Measurements from ENCODE around the gene DDX20.

DDX20 gene

DNA sequence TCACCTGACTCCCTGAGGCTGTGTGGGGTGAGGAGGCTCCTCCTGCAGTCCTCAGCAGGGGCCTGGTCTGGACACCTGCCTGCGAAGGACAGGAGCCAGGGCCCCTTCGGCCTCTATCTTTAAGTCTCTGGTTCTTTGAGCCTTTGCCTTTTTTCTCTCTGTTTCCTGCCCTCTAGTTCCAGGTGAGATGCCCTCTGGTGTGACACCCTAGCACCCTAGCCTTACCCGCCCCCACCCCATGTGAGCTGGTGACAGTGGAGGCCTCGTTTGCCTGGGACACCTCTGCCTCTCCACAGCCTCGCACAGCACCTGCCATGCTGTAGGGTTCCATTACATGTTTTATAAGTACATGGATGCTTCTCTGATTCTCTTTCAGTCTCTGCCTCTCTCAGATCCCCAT, 47.3 kb downstream of the DDX20 start:
- Histone ChIP-seq H3K4me3 (ENCODE audit: low read length) (no peak overlapping the region), H3K9ac (ENCODE audit: low read length) (no peak overlapping the region), H3K9me3 (ENCODE audit: control insufficient read depth, low read length) (no peaks in the 10 kb centered on the region), H3K36me3 (ENCODE audit: control insufficient read depth, insufficient read depth, low read length) (no peaks in the 10 kb centered on the region), H3K27me3 (ENCODE audit: control insufficient read depth, insufficient read depth, low read length) (no peaks in the 10 kb centered on the region), H3K4me1 (ENCODE audit: control insufficient read depth, insufficient read depth, low read length) (no peaks in the 10 kb centered on the region)

DNA sequence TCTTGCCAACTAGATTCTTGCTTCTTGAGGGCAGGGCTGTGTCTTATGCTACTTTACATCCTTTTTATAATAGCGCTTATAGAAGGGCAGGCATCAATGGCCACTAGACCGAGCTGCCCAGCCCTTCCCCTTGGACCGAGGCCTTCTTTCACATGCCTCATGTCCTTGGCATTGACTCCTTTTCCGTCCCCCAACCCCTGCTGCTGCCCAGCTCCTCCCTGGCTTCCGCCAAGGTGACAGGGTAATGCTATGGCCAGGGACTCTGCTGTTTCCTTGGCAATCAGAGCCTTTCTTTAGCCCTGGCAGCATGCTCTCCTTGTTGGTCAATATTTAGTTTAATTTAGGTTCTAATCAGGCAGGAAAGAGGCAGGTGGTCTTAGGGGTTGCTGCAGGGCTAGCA, 48.2 kb downstream of the DDX20 start:
- Histone ChIP-seq H3K4me1 (ENCODE audit: control insufficient read depth, insufficient read depth, low read length) (no peaks in the 10 kb centered on the region), H3K36me3 (ENCODE audit: control insufficient read depth, insufficient read depth, low read length) (no peaks in the 10 kb centered on the region), H3K9ac (ENCODE audit: low read length) (no peak overlapping the region), H3K27me3 (ENCODE audit: control insufficient read depth, insufficient read depth, low read length) (no peaks in the 10 kb centered on the region), H3K9me3 (ENCODE audit: control insufficient read depth, low read length) (no peaks in the 10 kb centered on the region), H3K4me3 (ENCODE audit: low read length) (no peak overlapping the region)

DNA sequence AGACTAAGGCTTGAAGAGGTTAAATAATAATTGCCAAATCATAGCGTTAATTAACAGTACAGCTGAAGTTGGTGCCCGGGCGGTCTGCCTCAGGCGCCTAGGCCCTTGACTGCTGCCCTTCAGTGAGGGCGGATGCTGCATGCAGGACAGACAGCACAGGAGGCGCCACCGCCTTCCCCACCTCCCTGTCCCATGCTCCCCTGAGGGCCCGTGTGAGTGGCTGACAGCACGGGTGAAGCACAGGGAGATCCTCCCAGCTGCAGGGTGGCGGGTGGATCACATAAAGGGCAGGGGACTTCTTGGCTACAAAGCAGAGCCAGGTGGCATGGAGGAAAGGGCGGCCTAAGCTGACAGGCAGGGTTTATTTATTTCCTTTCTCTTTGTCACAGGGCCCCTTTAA, 49.1 kb downstream of the DDX20 start:
- H3K4me3 ChIP-seq (ENCODE audit: low read length), result no peak overlapping the region
- H3K4me1 ChIP-seq (ENCODE audit: control insufficient read depth, insufficient read depth, low read length), result no peaks in the 10 kb centered on the region
- H3K27me3 ChIP-seq (ENCODE audit: control insufficient read depth, insufficient read depth, low read length), result no peaks in the 10 kb centered on the region
- no peak overlapping the region for H3K9ac ChIP-seq (ENCODE audit: low read length)
- no peaks in the 10 kb centered on the region for H3K36me3 ChIP-seq (ENCODE audit: control insufficient read depth, insufficient read depth, low read length)
- H3K9me3 ChIP-seq (ENCODE audit: control insufficient read depth, low read length), result no peaks in the 10 kb centered on the region

DNA sequence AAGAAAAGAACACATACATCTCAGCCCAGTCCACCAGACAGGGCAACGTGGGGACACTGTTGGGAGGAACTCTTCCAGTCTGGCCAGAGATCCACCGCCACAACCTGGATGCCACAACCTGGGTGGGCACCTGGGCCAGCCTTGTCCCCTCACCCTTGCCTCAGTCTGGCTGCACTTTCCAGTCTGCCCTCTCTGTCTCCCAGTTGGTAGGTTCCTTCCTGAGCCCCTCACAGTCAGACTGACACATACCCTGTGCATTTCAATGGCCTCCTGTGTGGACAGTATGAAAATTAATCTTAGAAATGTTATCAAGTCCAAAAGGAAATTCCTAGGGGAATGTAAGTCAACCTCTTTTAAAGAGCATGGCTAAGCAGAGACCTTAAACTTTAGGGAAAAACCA, 49.5 kb downstream of the DDX20 start:
- H3K9me3 ChIP-seq (ENCODE audit: control insufficient read depth, low read length), result no peaks in the 10 kb centered on the region
- no peaks in the 10 kb centered on the region for H3K4me1 ChIP-seq (ENCODE audit: control insufficient read depth, insufficient read depth, low read length)
- no peaks in the 10 kb centered on the region for H3K36me3 ChIP-seq (ENCODE audit: control insufficient read depth, insufficient read depth, low read length)
- H3K4me3 ChIP-seq (ENCODE audit: low read length), result no peak overlapping the region
- H3K27me3 ChIP-seq (ENCODE audit: control insufficient read depth, insufficient read depth, low read length), result no peaks in the 10 kb centered on the region
- no peak overlapping the region for H3K9ac ChIP-seq (ENCODE audit: low read length)

DNA sequence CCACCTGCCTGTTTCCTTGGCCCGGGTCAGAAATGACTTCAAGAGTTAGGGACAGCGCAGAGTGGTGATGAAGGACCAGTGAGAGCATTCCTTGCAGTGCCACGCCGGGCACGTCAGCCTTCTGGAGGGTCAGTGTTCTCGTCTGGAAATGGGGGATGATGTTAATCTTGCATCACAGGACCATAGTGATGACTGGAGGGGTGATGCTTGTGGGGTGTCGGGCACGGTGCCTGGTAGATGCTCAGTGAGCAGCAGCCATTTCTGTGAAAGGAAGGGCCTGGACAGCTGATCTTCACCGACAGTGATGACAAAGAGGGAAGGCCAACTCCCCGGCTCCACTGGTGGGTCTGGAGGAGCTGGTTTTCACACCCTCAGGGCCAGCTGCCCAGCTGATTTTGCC, 56.2 kb downstream of the DDX20 start:
- no peaks in the 10 kb centered on the region for H3K36me3 ChIP-seq (ENCODE audit: control insufficient read depth, insufficient read depth, low read length)
- no peaks in the 10 kb centered on the region for H3K27me3 ChIP-seq (ENCODE audit: control insufficient read depth, insufficient read depth, low read length)

DNA sequence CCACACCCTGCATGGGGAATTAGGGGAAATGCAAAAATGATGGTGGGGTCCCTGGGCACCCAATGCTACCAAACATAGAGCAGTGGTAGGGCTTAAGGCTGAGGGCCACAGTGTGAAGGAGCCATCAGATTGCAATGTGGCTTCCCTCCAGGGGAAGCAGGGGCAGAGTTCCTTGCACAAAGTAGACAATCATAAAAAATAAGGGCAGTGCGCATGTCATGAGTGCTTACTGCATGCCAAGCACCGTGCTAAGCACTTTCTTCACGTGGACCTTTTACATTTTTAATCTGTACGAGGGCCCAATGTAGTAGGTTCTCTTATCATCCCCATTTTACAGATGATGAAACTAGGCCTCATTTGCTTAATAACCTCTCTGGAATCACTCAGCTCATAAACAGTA, 56.6 kb downstream of the DDX20 start:
- Histone ChIP-seq H3K4me3 (ENCODE audit: low read length) (no peak overlapping the region), H3K9ac (ENCODE audit: low read length) (no peak overlapping the region), H3K4me1 (ENCODE audit: control insufficient read depth, insufficient read depth, low read length) (no peaks in the 10 kb centered on the region), H3K27me3 (ENCODE audit: control insufficient read depth, insufficient read depth, low read length) (no peaks in the 10 kb centered on the region), H3K36me3 (ENCODE audit: control insufficient read depth, insufficient read depth, low read length) (no peaks in the 10 kb centered on the region), H3K9me3 (ENCODE audit: control insufficient read depth, low read length) (no peaks in the 10 kb centered on the region)

More for the DNA sequence above, 56.2 kb downstream of the DDX20 start:
- no peak overlapping the region for H3K4me3 ChIP-seq (ENCODE audit: low read length)
- H3K9ac ChIP-seq (ENCODE audit: low read length), result no peak overlapping the region
- no peaks in the 10 kb centered on the region for H3K4me1 ChIP-seq (ENCODE audit: control insufficient read depth, insufficient read depth, low read length)
- H3K9me3 ChIP-seq (ENCODE audit: control insufficient read depth, low read length), result no peaks in the 10 kb centered on the region

DNA sequence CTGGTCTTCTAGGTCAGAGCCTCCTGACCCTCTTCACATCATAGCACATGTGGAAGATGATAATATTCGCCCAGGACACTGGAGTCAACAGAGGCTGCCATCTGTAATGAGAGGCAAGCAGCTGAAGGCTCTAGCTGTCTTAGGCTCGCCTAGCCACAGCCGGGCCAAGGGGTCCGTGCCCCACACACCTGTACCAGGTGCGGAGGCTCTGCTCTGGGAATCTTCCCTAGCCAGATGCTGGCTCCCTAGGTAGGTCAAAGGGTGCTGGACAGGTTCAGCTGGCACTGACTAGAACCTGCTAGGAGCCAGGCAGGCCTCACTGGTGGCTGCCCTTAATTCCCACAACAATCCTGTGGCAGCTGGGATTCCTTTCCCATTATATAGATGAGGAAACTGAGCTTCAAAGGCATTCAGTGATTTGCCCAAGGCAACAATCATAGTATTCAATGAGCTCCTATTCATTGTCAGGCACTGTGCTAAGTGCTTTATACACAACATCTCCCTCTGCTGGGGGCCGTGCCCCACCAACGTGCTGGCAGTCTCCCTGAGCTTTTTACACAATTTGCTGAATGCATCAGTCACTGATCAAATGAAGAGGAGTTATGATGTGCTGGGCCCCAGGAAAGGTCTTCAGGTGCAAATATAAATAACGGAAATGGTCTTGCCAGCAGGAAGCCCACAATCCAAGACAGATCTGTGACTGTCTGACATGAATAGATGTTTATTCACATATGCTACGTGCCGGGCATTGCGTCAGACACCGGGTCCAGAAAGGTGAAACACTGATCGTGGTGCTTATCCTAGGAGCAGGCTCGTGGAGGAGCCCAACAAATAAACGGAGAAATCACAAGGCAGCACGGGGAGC, 58.0 kb downstream of the DDX20 start:
- H3K36me3 ChIP-seq (ENCODE audit: control insufficient read depth, insufficient read depth, low read length), result no peaks in the 10 kb centered on the region
- H3K4me1 ChIP-seq (ENCODE audit: control insufficient read depth, insufficient read depth, low read length), result no peaks in the 10 kb centered on the region
- H3K4me3 ChIP-seq (ENCODE audit: low read length), result no peak overlapping the region
- no peaks in the 10 kb centered on the region for H3K9me3 ChIP-seq (ENCODE audit: control insufficient read depth, low read length)
- H3K9ac ChIP-seq (ENCODE audit: low read length), result no peak overlapping the region
- H3K27me3 ChIP-seq (ENCODE audit: control insufficient read depth, insufficient read depth, low read length), result no peaks in the 10 kb centered on the region

DNA sequence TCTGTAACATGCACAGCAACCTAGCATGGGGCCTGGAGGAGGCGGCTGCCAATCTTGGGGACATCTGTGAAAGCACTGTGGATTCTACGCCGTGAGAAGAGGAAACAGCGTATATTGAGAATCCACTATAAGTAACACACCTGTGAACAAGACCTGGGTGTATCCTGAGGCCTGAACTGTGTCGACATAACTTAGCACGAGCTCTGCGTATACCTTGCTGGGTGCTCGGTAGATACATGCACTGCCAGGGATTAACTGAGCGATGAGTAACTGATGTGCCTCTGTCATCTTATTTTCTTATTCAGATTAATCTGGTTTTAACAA, 58.6 kb downstream of the DDX20 start:
- H3K9ac ChIP-seq (ENCODE audit: low read length), result no peak overlapping the region

DNA sequence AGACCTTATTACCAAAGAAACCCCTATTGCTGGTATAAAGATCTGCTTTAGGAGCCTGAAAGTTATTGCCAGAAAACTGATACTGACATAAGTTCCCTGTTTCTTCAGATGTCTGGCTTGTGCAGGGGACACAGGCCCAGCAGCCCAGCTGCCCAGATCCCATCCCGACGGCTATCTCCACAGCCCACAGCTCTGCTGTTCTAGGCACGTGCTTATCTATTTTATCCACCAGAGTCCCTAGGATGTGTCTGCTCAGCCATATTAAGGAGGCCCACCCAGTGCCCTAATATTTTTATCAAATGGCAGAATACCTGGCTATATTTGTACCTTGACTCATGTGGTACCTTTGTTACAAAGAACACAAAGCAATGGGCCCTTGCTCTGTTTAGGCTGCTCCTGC, 58.9 kb downstream of the DDX20 start:
- H3K4me3 ChIP-seq (ENCODE audit: low read length), result no peak overlapping the region
- no peaks in the 10 kb centered on the region for H3K36me3 ChIP-seq (ENCODE audit: control insufficient read depth, insufficient read depth, low read length)
- no peaks in the 10 kb centered on the region for H3K4me1 ChIP-seq (ENCODE audit: control insufficient read depth, insufficient read depth, low read length)
- no peaks in the 10 kb centered on the region for H3K27me3 ChIP-seq (ENCODE audit: control insufficient read depth, insufficient read depth, low read length)
- H3K9me3 ChIP-seq (ENCODE audit: control insufficient read depth, low read length), result no peaks in the 10 kb centered on the region
- no peak overlapping the region for H3K9ac ChIP-seq (ENCODE audit: low read length)

More for the DNA sequence above, 58.6 kb downstream of the DDX20 start:
- no peak overlapping the region for H3K4me3 ChIP-seq (ENCODE audit: low read length)
- no peaks in the 10 kb centered on the region for H3K36me3 ChIP-seq (ENCODE audit: control insufficient read depth, insufficient read depth, low read length)
- H3K4me1 ChIP-seq (ENCODE audit: control insufficient read depth, insufficient read depth, low read length), result no peaks in the 10 kb centered on the region
- no peaks in the 10 kb centered on the region for H3K27me3 ChIP-seq (ENCODE audit: control insufficient read depth, insufficient read depth, low read length)
- H3K9me3 ChIP-seq (ENCODE audit: control insufficient read depth, low read length), result no peaks in the 10 kb centered on the region
